Spleen (tissue), 11 donors: ENCODE measurements around the gene WDR17. TPM values are rescaled to one million over a fixed set of nuclear protein-coding genes. Genes with fewer than 3 reads are reported as not detected.

Source experiments
- DNase-seq: peaks from one replicate; pipeline ENCODE4 v3.0.0-alpha.2; 2020
- H3K27ac ChIP-seq, 8 donors: fragments of 200-600 bp; sonication (generic) in 7 of 8; 1 replicate in 4 of 8; 2 replicates in 4 of 8; pipeline versions ENCODE4 v1.5.0 to v1.8.0; 2016 to 2021; ENCODE audit warnings: inconsistent platforms in 4 of 8, mild to moderate bottlenecking in 4 of 8, moderate library complexity in 1 of 8
- H3K27me3 ChIP-seq, 7 donors: fragments of 200-600 bp; sonication (generic) in 6 of 7; replicated peaks in 1 of 7; 1 replicate in 4 of 7; 2 replicates in 3 of 7; pipeline versions ENCODE4 v1.5.0 to v1.8.0; 2016 to 2021; ENCODE audit warnings: inconsistent platforms in 3 of 7, mild to moderate bottlenecking in 1 of 7
- H3K36me3 ChIP-seq, 6 donors: fragments of 200-600 bp; sonication (generic) in 5 of 6; 1 replicate in 4 of 6; 2 replicates in 2 of 6; pipeline versions ENCODE4 v1.5.0 to v1.8.0; 2016 to 2021; ENCODE audit warnings: inconsistent platforms in 2 of 6
- H3K4me1 ChIP-seq, 6 donors: fragments of 200-600 bp; sonication (generic) in 5 of 6; 1 replicate in 3 of 6; 2 replicates in 3 of 6; pipeline versions ENCODE4 v1.5.0 to v1.8.0; 2016 to 2021; ENCODE audit warnings: inconsistent platforms in 3 of 6
- H3K4me3 ChIP-seq, 8 donors: fragments of 200-600 bp; sonication (generic) in 7 of 8; 1 replicate in 4 of 8; 2 replicates in 4 of 8; pipeline versions ENCODE4 v1.5.0 to v1.8.0; 2016 to 2021; ENCODE audit warnings: inconsistent platforms in 4 of 8, mild to moderate bottlenecking in 4 of 8, moderate library complexity in 2 of 8
- H3K9me3 ChIP-seq, 8 donors: fragments of 200-600 bp; sonication (generic) in 7 of 8; 1 replicate in 4 of 8; 2 replicates in 4 of 8; pipeline versions ENCODE4 v1.5.0 to v1.8.0; 2016 to 2021; ENCODE audit warnings: inconsistent platforms in 4 of 8
- POLR2A ChIP-seq, 3 donors: fragments of 450-650 bp; IDR thresholded peaks; one replicate each; pipeline ENCODE4 v1.5.1; 2017; ENCODE audit warnings: antibody characterized with exemption in 3 of 3, mild to moderate bottlenecking in 1 of 3
- POLR2AphosphoS5 ChIP-seq, 3 donors: sonication (generic); formaldehyde crosslinking; IDR thresholded peaks; one replicate each; pipeline ENCODE4 v1.5.1; 2017; ENCODE audit warnings: antibody characterized with exemption in 3 of 3
- WGBS, 5 donors: extraction: QIAGEN DNeasy Blood & Tissue Kit in 3 of 5; methylation state at CpG; one replicate each; pipeline versions ENCODE4 v1.1.5 to v1.1.7; 2013 to 2018; 5-methylcytosine and 5-hydroxymethylcytosine counted together
- intact Hi-C: fragments of 100-400 bp; cut with DNase I; formaldehyde crosslinking; loops from one replicate; pipeline ENCODE4 v1.15.0; 2023; ENCODE audit warnings: low total_unique reads
- polyA plus RNA-seq, 3 donors: library from polyadenylated mRNA; stranded (reverse); fragments of 200-250 nt; gene quantifications; one replicate each; pipeline ENCODE4 v1.2.1, GENCODE V29; 2013
- total RNA-seq, 7 donors: library from RNA; depleted of rRNA in 3 of 7; stranded (reverse); fragments of >200 nt in 3 of 7; fragmentation: NEBNext Ultra II Directional in 4 of 7; extraction: Animal tissue kit (Norgen Biotek cat#: 25700) in 4 of 7; gene quantifications; one replicate each; pipeline versions ENCODE4 v1.1.0 to v1.2.1, GENCODE V29; 2016 to 2021
- TF ChIP-seq, protein P1 (sequence below), 11 experiments: fragments of 200-600 bp in 7 of 11; fragments of 450-650 bp in 4 of 11; sonication (generic) in 4 of 11; IDR thresholded peaks in 8 of 11; conservative IDR thresholded peaks in 3 of 11; 1 replicate in 7 of 11; 2 replicates in 4 of 11; pipeline versions ENCODE4 v1.4.0 to v1.8.0; 2016 to 2021; ENCODE audit warnings: antibody characterized with exemption in 11 of 11, inconsistent platforms in 4 of 11, mild to moderate bottlenecking in 1 of 11
- donor health status: healthy with polysubstance abuse.
- donor health status: DM: no; HTN: no; CAD: no; lungs with moderate emphysema.
- donor health status: DM: no; HTN: no; CAD: no.
- donor health status: Bipolar disorder and iron deficiency.
- donor health status: healthy.
- donor health status: DM: no; HTN: no; CAD: no.
- donor health status: DM: yes; HTN: yes; CAD: no.

The WDR17 gene
- total and polyA plus RNA-seq, 10 donors = 0.55 to 4.7 (median 2.2) TPM

DNA sequence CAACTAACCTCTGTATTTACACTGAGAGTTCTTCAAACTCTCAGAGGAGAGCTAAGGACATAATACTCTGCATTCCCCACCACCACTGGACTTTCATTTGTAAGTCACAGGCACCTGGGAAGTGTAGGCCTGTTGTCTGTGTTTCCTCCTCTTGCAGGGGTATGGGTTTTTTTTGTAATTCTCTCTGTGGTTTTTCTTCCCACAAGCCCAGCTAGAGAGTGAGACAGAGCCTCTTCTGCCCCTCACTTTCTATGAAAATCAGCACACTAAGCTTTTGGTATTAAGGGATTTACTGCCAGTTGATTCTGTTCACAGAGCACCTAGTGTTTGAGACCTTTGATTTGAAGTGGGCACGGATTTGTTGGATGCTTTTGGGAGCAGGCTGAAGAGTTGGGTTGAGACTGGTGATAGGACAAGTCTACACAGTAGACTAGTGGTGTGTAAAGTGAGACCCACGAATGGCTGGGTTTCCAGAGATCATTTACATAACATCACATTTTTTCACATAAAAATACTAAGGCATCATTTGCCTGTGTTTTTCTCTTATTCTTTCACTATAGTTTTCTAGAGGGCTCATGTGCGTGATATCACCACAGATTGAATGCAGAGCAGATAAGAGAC, 28.9 kb upstream of the WDR17 start:
- H3K9me3 ChIP-seq = peaks cover 0 to 12% (median 2%) of the 10 kb centered on the region in 8 donors
- no peak for DNase-seq
- intact Hi-C loops = loop anchor here (10.0 kb wide), 1 partner anchor 308 kb away; no protein-coding TSS in a partner anchor
- WGBS, 5 donors = 71 to 76% (median 75%) methylated on average over 3 of the region's 3 CpGs
- H3K4me1 ChIP-seq = no peaks in the 10 kb centered on the region
- H3K36me3 ChIP-seq = no peaks in the 10 kb centered on the region
- no peak overlapping the region for H3K4me3 ChIP-seq
- TF ChIP-seq POLR2A (IDR thresholded peaks at IDR 0.05) = no peak
- TF ChIP-seq, protein P1, sequence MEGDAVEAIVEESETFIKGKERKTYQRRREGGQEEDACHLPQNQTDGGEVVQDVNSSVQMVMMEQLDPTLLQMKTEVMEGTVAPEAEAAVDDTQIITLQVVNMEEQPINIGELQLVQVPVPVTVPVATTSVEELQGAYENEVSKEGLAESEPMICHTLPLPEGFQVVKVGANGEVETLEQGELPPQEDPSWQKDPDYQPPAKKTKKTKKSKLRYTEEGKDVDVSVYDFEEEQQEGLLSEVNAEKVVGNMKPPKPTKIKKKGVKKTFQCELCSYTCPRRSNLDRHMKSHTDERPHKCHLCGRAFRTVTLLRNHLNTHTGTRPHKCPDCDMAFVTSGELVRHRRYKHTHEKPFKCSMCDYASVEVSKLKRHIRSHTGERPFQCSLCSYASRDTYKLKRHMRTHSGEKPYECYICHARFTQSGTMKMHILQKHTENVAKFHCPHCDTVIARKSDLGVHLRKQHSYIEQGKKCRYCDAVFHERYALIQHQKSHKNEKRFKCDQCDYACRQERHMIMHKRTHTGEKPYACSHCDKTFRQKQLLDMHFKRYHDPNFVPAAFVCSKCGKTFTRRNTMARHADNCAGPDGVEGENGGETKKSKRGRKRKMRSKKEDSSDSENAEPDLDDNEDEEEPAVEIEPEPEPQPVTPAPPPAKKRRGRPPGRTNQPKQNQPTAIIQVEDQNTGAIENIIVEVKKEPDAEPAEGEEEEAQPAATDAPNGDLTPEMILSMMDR (IDR thresholded peaks at IDR 0.05 in 8 of 11, conservative IDR thresholded peaks at IDR 0.05 in 3 of 11) = no peak
- TF ChIP-seq POLR2AphosphoS5 (IDR thresholded peaks at IDR 0.05) = no peak
- H3K27me3 ChIP-seq = no peaks in the 10 kb centered on the region
- no peak overlapping the region for H3K27ac ChIP-seq

DNA sequence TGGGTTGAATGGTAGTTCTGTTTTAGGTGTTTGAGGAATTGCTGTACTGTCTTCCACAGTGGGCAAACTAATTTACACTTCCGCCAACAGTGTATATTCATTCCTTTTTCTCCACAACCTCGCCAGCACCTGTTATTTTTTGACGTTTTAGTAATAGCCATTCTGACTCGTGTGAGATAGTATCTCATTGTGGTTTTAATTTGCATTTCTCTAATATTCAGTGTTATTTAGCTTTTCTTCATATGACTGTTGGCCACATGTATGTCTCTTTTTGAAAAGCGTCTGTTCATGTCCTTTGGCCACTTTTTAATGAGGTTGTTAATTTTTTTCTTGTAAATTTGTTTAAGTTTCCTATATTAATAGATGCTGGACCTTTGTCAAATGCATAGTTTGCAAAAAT, 26.9 kb upstream of the WDR17 start:
- H3K9me3 ChIP-seq = peaks cover 0 to 12% (median 2%) of the 10 kb centered on the region in 8 donors
- intact Hi-C loops = loop anchor here (10.0 kb wide), 1 partner anchor 306 kb away; no protein-coding TSS in a partner anchor
- H3K4me3 ChIP-seq = no peak overlapping the region
- 73 to 96% (median 82%) methylated on average over 5 of the region's 5 CpGs for WGBS, 5 donors
- H3K4me1 ChIP-seq = no peaks in the 10 kb centered on the region
- H3K27ac ChIP-seq = no peak overlapping the region
- no peak for DNase-seq
- H3K36me3 ChIP-seq = no peaks in the 10 kb centered on the region
- TF ChIP-seq POLR2A (IDR thresholded peaks at IDR 0.05) (no peak), POLR2AphosphoS5 (IDR thresholded peaks at IDR 0.05) (no peak)
- TF ChIP-seq, protein P1 (IDR thresholded peaks at IDR 0.05 in 8 of 11, conservative IDR thresholded peaks at IDR 0.05 in 3 of 11) = no peak
- peaks cover 0 to 8% (median 0%) of the 10 kb centered on the region in 7 donors for H3K27me3 ChIP-seq

DNA sequence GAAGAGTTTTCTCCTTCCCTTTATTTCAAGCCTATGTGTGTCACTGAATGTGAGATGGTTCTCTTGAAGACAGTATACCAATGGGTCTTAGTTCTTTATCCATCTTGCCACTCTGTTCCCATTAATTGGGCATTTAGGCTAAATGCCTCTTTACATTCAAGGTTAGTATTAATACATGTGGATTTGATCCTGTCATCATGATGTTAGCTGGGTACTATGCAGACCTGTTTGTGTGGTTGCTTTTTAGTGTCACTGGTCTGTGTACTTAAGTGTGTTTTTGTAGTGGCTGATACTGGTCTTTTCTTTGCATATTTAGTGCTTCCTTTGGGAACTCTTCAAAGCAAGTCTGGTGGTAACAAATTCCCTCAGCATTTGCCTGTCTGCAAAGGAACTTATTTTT, 23.4 kb upstream of the WDR17 start:
- H3K36me3 ChIP-seq = no peaks in the 10 kb centered on the region
- no peak overlapping the region for H3K4me3 ChIP-seq
- peaks cover 0 to 5% (median 0%) of the 10 kb centered on the region in 6 donors for H3K4me1 ChIP-seq
- no peak for DNase-seq
- no peak overlapping the region for H3K27ac ChIP-seq
- peaks cover 0 to 12% (median 2%) of the 10 kb centered on the region in 8 donors for H3K9me3 ChIP-seq
- intact Hi-C loops = no loop called here
- TF ChIP-seq POLR2A (IDR thresholded peaks at IDR 0.05) (no peak), POLR2AphosphoS5 (IDR thresholded peaks at IDR 0.05) (no peak)
- TF ChIP-seq, protein P1 (IDR thresholded peaks at IDR 0.05 in 8 of 11, conservative IDR thresholded peaks at IDR 0.05 in 3 of 11) = no peak
- peaks cover 0 to 17% (median 0%) of the 10 kb centered on the region in 7 donors for H3K27me3 ChIP-seq

DNA sequence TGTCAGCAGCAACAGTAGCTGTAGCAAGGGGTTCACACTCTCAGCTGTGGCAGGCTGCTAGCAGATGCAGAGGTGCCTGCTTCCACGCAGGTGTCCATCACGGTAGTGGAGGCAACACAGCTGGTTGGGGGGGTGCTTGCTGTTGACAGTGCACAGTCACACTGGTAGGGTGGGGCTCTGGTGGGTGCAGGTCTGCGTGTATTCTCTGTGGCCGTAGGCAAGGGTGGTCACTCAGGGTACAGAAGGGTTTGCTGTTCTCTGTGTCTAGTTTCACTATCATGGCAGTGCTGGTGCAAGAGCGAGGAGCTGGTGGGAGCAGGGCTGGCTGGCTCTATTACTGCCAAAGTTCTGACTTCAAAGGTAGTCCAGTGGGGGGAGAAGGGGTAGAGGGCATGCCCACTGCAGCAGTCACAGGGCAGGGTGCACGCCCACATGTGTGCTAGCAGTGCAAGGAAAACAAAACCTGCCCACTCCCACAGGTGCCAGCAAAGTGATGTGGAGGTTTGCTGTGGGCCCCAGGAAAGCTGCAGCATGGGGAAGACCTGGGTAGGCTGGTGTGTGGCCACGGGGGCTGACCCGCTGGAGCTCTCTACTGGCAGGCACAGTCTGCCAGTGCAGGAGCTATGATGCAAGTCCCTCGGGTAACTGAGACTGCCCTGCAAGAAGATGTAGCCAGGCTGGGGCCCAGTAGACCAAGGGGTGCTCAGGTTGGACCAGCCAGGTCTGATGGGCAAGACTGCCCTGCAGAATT, 21.6 kb upstream of the WDR17 start:
- Histone ChIP-seq H3K27me3 (peaks cover 0 to 17% (median 0%) of the 10 kb centered on the region in 7 donors), H3K36me3 (no peaks in the 10 kb centered on the region), H3K4me1 (peaks cover 0 to 5% (median 0%) of the 10 kb centered on the region in 6 donors), H3K27ac (no peak overlapping the region), H3K9me3 (peaks cover 0 to 10% (median 0%) of the 10 kb centered on the region in 8 donors), H3K4me3 (no peak overlapping the region)
- no peak for TF ChIP-seq POLR2AphosphoS5 (IDR thresholded peaks at IDR 0.05)
- WGBS, 5 donors = 66 to 78% (median 75%) methylated on average over 8 to 9 of the region's 9 CpGs
- intact Hi-C loops = no loop called here
- DNase-seq = no peak
